HG02884 (cell line): Measurements from ENCODE around the gene GOLGA1.
A peak's percentile ranks its signal among the peaks of the same experiment; 100 is the strongest.
"Not testable (repeated sequence)": the region's sequence is repeated elsewhere in the genome, so short reads cannot be mapped to it uniquely, and the experiment has no call there.

ENCODE experiments used
- ATAC-seq: cut with Tn5 transposase; IDR thresholded peaks from one replicate; pipeline ENCODE4 v1.9.1; 2021; ENCODE audit warnings: mild to moderate bottlenecking, moderate library complexity; ENCODE audit not compliant: unreplicated experiment

Gene GOLGA1

DNA sequence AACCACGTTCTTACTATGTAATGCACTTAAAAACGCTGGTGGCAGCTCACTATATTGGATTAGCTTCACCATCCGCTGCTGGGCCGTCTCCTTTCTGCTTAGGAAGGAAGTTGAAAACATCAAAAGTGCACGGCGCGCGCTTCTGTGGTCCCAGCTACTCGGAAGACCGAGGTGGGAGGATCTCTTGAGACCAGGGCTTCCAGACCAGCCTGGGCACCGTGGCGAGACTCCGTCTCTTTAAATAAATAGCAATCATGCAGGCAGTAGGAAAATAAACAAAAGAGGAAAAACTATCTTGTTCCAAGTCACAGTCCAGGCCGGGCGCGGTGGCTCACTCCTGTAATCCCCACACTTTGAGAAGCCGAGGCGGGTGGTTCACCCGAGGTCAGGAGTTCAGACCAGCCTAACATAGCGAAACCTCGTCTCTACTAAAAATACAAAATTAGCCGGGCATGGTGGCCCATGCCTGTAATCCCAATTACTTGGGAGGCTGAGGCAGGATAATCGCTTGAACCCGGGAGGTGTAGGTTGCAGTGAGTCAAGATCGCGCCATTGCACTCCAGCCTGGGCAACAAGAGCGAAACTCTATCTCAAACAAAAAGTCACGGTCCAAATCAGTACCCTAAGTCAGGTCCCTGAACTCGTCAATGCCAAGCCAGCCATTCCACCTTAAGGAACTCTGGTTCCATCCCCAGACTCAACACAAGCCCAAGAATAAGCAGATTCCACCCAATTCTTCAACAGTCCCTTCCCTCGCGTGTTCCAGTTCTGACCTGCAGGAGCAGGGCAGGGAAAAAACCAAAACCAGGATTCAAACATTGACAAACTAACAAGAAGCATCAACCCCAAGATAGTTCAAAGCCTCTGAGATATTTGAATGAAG lies 1.0 kb upstream of the GOLGA1 start:
- peak; percentile 25 for ATAC-seq

DNA sequence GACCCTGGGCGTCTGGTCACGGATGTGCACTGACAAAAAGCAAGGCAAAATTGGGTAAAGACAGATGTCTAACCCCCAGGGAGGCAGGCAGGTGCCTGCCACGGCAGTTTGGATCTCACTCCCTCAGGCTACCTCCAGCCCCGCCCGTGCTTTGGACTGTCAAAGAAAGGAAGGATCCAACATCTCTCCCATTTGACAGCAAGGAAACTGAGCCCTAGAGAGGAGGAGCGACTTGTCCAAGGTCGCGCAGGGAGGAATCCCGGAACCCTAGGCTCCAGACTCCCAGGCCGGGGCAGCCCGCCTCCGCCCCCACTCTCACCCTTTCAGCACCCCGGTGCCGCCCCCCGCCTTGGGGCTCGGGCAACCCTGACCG lies 376 bp downstream of the GOLGA1 start:
- ATAC-seq = peak; percentile 9

DNA sequence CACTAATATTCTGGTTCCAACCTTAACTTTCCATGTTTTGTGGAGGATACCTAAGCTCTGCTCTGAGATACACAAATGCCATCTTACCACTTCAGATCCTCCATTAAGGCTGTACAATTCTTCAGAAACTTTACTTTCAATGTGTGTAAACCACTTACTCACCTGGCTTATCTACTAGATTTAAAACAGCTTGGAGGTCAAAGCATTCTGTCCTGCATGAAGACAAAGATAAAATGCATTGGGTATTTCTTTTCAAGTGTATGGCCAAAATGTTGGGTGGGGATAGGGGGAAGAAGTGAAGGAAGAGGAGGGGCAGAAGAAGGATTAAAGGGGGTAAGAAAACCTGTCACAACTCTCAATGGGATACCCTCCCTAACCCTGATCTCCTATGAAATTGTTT lies 939 bp downstream of the GOLGA1 start:
- ATAC-seq = no peak

DNA sequence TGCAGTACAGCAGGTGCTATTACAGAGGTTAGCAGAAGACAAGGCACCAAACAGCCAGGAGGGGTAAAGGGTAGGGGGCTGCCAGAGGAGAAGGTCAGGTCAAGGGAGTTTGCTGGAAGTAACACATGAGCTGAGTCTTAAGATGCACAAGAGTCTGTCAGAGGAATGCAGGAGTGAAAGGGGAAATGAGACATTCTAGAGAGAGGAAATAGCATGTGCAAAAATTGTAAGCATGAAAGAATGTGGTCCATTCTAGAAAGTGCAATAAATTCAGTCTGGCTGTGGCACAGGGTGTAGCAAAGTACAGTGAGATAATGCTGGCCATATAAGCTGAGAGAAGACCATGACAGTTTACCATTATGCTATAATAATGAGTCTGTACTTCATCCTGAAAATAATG lies 6.6 kb downstream of the GOLGA1 start:
- ATAC-seq = no peak

DNA sequence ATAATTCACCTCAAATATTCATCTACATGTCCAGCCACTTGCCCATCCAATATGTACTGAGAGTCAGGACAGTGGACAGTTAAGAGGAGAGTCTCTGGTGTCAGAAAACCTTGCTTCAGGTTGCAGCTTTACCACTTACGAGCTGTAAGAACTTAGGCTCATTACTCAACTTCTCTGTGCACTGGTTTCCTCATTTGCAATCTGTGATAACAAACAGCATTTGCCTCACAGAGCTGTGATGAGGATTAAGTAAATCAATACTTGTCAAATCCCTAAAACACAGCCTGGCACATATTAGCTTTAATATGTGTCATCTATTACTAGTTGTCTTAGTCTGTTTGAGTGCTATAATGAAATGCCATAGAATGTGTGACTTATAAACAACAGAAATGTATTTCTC lies 8.6 kb downstream of the GOLGA1 start:
- ATAC-seq = no peak

DNA sequence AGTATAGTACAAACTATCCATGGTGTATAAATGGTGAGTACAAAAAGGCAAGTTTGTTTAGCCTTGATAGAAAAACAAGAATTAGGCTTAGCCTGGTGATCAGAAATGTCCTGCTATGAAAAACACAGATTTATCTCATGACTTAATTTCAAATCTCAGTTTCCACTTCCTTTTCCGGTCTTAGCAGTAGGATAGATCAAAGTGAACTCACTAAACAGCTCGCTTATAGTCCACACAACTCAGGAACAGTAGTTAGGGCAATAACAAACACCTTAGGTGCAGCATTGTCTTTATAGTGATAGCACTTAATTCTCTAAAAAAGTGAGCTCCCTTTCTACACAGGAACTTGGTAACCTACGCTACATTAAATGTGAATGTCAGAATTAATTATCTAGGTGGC lies 11.4 kb downstream of the GOLGA1 start:
- ATAC-seq = no peak

DNA sequence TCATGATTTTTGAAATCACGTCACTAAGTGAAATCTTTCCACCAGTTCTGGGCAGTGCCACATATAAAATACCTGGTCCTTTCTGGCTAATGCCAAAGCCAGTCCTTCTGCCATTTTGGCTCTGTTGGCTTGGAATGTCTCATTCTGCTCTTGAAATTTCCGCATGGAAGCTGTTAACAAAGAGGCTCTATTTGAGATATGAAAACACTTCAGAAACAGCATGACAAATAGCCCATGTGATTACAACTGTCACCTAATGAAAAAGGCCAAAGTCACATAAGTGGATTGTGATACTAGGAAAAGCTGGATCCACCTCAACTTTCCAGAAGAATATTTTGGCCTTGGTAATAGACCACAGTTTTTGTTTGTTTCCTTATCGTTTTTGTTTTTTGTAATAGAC lies 12.8 kb downstream of the GOLGA1 start:
- no peak for ATAC-seq

DNA sequence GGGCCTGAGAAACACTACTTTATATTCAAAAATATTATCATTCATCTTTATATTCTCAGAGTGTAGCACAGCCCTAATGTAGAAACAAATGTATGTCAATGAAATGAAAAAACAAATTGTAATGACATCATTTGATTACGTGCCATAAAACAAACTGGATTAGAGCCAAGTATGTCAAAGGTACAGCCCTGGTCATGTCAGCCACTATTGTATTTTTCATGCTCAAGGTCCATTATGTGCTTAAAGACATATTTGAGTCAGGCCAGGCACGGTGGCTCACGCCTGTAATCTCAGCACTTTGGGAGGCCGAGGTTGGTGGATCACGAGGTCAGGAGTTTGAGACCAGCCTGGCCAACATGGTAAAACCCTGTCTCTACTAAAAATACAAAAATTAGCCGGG lies 20.5 kb downstream of the GOLGA1 start:
- not testable (repeated sequence) for ATAC-seq

DNA sequence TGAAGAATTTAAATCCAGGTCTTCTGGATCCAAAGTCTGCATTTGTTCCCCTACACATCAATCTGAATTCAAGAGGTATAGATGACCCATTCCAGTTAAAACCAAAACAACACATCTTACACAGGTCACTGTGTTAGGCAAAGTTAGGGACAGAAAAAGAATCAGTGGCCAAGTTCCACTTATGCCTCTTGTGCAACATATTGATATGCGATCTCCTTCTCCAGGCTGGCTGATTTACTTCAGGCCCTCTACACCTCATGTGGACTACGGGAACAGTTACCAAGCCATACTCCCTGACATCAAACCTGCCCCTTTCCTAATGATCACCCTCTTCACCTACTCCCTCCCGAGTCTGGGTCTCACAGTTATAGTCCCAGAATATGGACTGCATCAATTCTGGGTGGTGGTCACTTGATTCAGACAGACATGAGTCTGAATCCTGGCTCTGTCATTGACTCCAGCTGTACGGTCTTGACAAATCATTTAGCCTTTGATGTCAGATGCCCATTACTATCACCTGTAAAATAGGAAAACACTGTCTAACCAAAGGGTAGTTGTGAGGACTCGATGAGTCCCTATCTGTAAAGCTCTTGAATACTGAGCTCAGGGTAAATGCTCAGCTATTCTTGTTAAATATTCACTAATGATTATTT lies 26.0 kb downstream of the GOLGA1 start:
- ATAC-seq = no peak

DNA sequence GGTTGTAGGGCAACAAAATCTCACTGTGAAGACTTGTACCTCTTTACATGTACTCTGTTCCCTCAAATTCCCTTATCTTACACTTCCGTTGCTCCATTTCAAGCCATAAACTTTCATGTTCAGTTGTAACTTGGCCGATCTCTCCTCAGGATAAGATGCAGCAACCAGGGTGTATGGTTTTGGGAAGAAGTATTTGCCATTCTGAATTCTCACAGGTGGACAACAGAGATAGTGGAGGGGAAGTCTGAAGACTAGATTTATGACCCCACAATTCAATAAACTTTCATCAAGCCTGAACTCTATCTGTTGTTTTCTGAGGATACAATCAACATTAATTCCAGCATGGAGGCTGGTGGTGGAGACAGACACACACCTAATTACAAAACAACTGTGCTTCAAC lies 27.5 kb downstream of the GOLGA1 start:
- ATAC-seq = no peak

DNA sequence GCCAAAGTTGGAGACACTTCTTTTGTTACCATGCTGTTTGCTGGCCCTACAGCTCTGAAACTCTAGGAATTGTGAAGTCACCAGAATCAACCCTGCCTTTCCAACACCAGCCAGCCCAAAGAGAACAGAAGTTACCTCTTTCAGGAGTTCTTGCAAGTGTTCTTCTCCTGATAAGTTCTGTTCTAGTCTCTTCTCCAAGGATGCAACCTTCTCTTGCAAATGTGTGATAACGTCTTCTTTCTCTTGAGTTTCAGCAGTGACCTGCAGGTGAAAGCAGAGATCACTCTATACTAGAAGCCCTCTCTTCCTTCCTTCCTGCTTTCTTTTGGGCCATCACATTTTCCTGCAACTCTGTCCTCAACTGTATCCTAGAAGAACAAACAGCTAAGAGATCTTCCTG lies 29.1 kb downstream of the GOLGA1 start:
- no peak for ATAC-seq

DNA sequence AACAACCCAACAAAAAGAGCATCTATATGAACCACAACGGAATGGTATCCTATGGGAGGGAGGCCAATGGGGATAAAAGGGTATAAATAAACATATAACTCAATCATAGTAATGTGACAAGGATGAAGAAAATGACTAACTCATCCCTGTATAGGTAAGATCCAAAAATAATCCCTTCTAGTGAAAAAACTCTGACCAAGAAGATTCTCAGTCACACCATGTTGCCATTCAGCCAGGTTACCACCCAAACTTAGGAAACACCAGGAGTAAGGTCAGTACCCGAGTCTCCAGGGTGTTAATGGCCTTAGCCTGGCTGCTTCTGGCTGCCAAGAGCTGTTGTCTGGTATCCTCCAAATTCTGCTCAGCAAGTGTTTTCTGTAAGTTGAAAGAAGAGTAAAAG lies 32.8 kb downstream of the GOLGA1 start:
- ATAC-seq = no peak

DNA sequence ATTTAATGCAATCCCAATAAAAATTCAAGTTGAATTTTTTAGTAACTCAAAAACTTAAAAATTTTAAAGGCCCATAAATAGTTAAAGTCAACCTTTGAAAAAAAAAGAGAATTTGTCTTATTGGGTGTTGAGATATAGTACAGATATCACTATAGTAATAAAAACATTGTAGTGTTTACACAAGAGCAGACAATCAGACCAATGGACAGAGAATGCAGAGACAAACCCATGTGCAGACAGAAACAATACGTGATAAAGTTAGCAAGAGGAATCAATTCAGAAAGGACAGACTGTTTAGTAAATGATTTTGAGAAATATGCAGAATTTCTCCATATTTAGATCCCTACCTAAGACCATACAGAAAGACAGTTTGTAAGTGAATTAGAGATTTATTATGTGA lies 33.9 kb downstream of the GOLGA1 start:
- no peak for ATAC-seq

DNA sequence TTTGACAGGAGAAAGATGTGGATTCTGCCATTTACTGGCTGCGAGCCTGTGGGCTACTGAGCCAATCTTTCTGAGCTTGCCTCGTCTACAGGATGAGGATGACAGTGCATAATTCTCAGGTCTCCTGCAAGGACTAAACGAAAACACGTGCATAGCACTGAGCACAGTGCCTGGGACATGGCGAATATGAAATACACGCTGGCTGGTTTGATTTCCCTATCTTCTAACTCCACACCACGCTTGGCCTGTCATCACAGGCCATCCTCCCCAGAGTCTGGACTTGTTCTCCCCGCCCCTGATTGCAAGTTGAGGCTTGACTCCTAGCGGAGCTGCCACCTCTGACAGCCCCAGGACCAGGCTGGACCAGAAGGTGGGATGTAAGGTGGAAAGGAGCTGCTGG lies 41.0 kb downstream of the GOLGA1 start:
- ATAC-seq = no peak

DNA sequence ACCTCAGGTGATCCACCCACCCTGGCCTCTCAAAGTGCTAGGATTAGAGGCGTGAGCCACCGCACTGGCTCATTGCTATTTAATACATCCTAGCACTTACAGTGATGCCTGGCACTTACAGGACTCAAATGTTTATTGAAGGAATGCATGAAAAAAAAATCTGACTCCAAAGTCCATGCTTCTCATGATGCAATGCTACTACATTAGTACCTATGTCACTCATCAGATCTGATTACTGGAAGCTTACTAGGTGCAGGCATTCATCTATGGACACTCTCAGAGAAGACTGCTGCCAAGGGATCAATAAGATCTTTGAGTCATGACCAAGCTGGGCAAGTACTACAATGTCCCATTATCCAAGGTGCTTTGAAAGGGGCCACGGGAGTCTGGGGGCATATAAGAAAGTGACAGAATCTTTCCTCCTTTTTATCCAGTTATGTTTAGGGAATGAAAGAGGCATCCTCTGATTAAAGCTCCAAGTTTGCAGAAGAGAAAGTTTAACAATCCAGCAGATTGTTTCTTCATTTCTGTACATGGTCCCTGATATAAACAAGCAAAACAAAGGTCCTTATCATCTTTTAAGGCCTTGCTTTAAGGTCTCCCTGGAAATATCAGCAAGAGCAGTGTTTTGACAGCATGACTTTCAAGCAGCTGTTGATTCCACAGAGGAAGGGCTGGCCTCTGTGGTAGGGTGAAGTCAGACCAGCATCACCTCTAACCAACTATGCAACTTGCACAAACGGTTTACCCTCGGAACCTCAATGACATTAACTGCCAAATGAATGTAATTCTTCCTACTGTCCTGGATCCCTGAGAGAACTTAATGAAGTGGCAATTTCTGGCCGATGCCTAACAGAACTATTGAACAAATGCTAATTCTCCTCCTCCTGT lies 43.1 kb downstream of the GOLGA1 start:
- ATAC-seq = no peak

DNA sequence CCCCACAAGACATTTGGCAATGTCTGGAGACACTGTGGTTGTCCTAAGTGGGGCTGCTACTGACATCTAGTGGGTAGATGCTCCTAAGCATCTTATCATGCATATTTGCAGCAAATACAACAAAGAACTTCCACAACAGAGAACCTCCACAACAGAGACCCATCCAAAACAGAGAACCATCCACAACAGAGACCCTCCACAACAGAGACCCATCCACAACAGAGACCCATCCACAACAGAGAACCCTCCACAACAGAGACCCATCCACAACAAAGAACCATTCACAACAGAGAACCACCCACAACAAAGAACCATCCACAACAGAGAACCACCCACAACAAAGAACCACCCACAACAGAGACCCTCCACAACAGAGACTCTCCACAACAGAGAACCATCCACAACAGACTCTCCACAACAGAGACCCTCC lies 46.1 kb downstream of the GOLGA1 start:
- no peak for ATAC-seq

DNA sequence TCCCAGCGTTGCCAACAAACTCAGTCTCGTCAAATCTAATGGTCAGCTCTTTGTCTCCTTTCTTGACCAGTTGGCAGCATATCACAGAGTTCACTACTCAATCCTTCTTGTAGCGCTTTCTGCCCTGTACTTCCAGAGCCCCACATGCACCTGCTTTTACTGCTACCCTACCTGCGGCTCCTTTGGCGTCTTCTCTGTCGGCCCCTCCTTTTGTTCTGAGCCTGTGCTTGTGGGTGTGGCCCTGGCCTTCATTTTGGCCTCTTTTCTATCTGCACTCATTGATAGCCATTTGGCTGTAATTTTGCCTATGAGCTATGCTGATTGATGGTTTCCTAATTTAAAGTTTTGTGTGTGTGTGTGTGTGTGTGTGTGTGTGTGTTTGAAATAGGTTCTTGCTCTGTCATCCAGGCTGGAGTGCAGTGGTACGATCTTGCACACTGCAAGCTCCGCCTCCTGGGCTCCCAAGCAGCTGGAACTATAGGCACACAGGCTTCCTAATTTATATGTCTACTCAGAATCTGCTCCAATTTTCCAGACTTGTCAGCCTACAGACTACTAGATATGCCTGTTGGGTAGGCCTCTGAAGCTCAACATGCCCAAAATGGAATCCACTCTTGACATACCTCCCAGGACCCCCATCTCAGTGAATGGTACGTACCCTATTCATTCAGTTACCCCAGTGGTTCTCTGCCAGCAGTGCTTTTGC lies 46.7 kb downstream of the GOLGA1 start:
- no peak for ATAC-seq

DNA sequence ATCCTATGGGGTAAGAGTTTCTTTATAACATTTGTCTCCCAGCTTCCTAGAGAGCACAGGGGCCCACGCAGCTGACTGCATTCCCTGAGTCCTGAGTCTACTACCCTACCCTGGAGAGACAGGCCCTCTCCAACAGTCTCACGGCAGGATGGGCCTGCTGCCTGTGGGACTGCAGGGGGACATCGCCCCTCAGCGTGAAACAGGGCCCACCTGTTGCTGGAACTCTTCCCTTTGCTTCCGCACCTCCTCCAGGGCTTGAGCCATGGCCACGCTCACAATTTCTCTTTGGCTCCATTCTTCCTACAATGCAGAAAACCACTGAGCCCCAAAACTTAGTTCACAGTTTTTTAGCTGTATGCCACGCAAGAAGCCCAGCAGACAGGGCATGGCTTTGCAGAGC lies 50.7 kb downstream of the GOLGA1 start:
- no peak for ATAC-seq

DNA sequence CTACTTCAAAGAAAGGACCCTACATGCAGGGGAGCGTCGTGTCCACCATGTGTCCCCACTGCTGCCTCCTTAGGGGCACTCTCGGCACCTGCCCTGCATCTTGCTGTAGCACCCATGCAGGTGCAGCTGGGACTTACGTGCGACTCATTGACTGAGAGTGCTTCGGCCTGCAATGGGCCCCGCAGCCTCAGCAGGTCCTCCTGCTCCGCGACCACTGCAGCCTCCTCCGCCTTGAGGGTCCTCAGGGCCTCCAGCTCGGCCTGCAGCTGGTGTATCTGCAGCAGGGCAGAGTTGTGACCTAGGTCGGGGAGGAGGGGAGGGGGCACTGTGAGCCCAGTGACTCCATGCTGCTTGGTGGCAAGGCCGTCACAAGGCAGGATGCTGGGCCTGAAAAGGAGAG lies 51.9 kb downstream of the GOLGA1 start:
- ATAC-seq = no peak

DNA sequence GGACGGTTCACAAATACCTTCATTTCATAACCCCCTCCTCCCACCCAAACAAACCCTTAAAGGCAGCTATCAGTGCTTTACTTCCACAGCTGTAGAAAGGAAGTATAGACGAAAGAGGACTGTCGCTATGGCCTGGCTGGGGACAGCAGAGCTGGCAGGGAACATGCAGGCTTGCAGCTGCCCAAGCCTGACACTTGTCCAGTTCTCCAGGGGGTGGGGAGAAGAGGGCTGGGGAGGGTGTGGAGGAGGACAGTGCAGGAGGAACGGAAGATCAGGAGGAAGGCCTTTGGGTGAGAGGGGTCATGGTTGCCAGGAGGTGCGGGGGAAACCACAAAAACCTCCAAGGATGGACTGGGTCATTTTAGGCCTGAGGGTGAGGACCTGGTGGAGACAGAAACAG lies 53.1 kb downstream of the GOLGA1 start:
- ATAC-seq = no peak
